HG03066 (cell line): ENCODE data around the gene EIF3L.

Experiments
- ATAC-seq: cut with Tn5 transposase; IDR thresholded peaks from one replicate; pipeline ENCODE4 v1.9.1; 2021; ENCODE audit warnings: low read depth; ENCODE audit not compliant: unreplicated experiment

The EIF3L gene

GRCh38 chr22:37904572-37905533 is 55.6 kb downstream of the EIF3L start:
- ATAC-seq: no peak

GRCh38 chr22:37905534-37906363 is 56.5 kb downstream of the EIF3L start, which contains the start of gene MICALL1:
Gene MICALL1 (plus strand): TSS chr22:37906297. CDS start chr22:37906423, 126 bp downstream.
- ATAC-seq: peak; percentile 72

- ATAC-seq: peak; percentile 42
Measured at GRCh38 chr22:37906364-37907008, 57.3 kb downstream of the EIF3L start.

- no peak for ATAC-seq
Measured at GRCh38 chr22:37907036-37907954, 58.1 kb downstream of the EIF3L start.

GRCh38 chr22:37909766-37910165 is 60.5 kb downstream of the EIF3L start:
- no peak for ATAC-seq

- no peak for ATAC-seq
Measured at GRCh38 chr22:37910890-37911672, 61.9 kb downstream of the EIF3L start.

- ATAC-seq: no peak
Measured at GRCh38 chr22:37911697-37912096, 62.5 kb downstream of the EIF3L start.

- no peak for ATAC-seq
Measured at GRCh38 chr22:37912171-37912570, 63.0 kb downstream of the EIF3L start.

GRCh38 chr22:37913233-37913721 is 64.1 kb downstream of the EIF3L start:
- no peak for ATAC-seq

- no peak for ATAC-seq
Measured at GRCh38 chr22:37916311-37916710, 67.1 kb downstream of the EIF3L start.

GRCh38 chr22:37917874-37918548 is 68.8 kb downstream of the EIF3L start:
- ATAC-seq: no peak

GRCh38 chr22:37918580-37919270 is 69.5 kb downstream of the EIF3L start:
- no peak for ATAC-seq

- no peak for ATAC-seq
Measured at GRCh38 chr22:37920126-37920525, 70.9 kb downstream of the EIF3L start.

GRCh38 chr22:37922191-37922590 is 73.0 kb downstream of the EIF3L start:
- no peak for ATAC-seq

- no peak for ATAC-seq
Measured at GRCh38 chr22:37923927-37924326, 74.7 kb downstream of the EIF3L start.

- ATAC-seq: no peak
Measured at GRCh38 chr22:37924386-37925065, 75.3 kb downstream of the EIF3L start.

- ATAC-seq: no peak
Measured at GRCh38 chr22:37925330-37925729, 76.1 kb downstream of the EIF3L start.
